Endodermal cell (in vitro differentiated cells): ENCODE data around the gene SPECC1. TPM values are rescaled to one million over a fixed set of nuclear protein-coding genes. Genes with fewer than 3 reads are reported as not detected.

Experiments
- DNase-seq: peaks from one replicate; pipeline ENCODE4 v3.0.0-alpha.2; 2017
- H3K27ac ChIP-seq: 2 replicates; pipeline ENCODE4 v1.5.1; 2013; ENCODE audit warnings: mild to moderate bottlenecking, low read depth, low read length, moderate library complexity
- H3K27me3 ChIP-seq: 2 replicates; pipeline ENCODE4 v1.6.1; 2013; ENCODE audit warnings: mild to moderate bottlenecking, low read length, moderate library complexity; ENCODE audit not compliant: insufficient read depth, control insufficient read depth, poor library complexity, severe bottlenecking
- H3K36me3 ChIP-seq: 2 replicates; pipeline ENCODE4 v1.7.0; 2013; ENCODE audit warnings: mild to moderate bottlenecking, low read length, moderate library complexity; ENCODE audit not compliant: control insufficient read depth, insufficient read depth
- H3K4me1 ChIP-seq: one replicate; pipeline ENCODE4 v1.7.0; 2013; ENCODE audit warnings: low read length; ENCODE audit not compliant: control insufficient read depth, insufficient read depth
- H3K4me3 ChIP-seq: 2 replicates; pipeline ENCODE4 v1.5.1; 2013; ENCODE audit warnings: mild to moderate bottlenecking, low read length, moderate library complexity
- H3K9ac ChIP-seq: 2 replicates; pipeline ENCODE4 v1.6.1; 2013; ENCODE audit warnings: mild to moderate bottlenecking, low read length, moderate library complexity; ENCODE audit not compliant: poor library complexity, severe bottlenecking; ENCODE audit errors: extremely low read depth
- H3K9me3 ChIP-seq: 2 replicates; pipeline ENCODE4 v1.6.1; 2013; ENCODE audit warnings: mild to moderate bottlenecking, low read length, moderate library complexity; ENCODE audit not compliant: control insufficient read depth
- H3K27ac Mint-ChIP-seq: 2 replicates; pipeline ENCODE4 v1.8.0; 2020; ENCODE audit warnings: mixed read lengths
- H3K27me3 Mint-ChIP-seq: 2 replicates; pipeline ENCODE4 v1.8.0; 2021; ENCODE audit warnings: mild to moderate bottlenecking, mixed read lengths; ENCODE audit not compliant: insufficient read depth
- H3K36me3 Mint-ChIP-seq: 2 replicates; pipeline ENCODE4 v1.8.0; 2020; ENCODE audit warnings: low read depth, mixed read lengths
- H3K4me1 Mint-ChIP-seq: 2 replicates; pipeline ENCODE4 v1.8.0; 2020; ENCODE audit warnings: mixed read lengths
- H3K4me3 Mint-ChIP-seq: 2 replicates; pipeline ENCODE4 v1.8.0; 2020; ENCODE audit warnings: mild to moderate bottlenecking, moderate library complexity, mixed read lengths
- H3K9me3 Mint-ChIP-seq: 2 replicates; pipeline ENCODE4 v1.8.0; 2020; ENCODE audit warnings: mild to moderate bottlenecking, mixed read lengths
- CTCF ChIP-seq: fragments of 200-600 bp; sonication (generic); conservative IDR thresholded peaks from 2 replicates; pipeline ENCODE4 v1.5.0; 2021; ENCODE audit warnings: antibody characterized with exemption, mild to moderate bottlenecking
- WGBS, 2 experiments: methylation state at CpG; one replicate each; pipeline versions ENCODE4 v1.1.5 to v1.1.7; 2013; ENCODE audit warnings: missing lambda C conversion rate in 2 of 2, mixed read lengths in 1 of 2; ENCODE audit not compliant: insufficient coverage in 1 of 2, insufficient read length in 1 of 2; 5-methylcytosine and 5-hydroxymethylcytosine counted together
- total RNA-seq, 2 donors: library from RNA; stranded (reverse); fragmentation: NEBNext Ultra II Directional in 1 of 2; extraction: Animal tissue kit (Norgen Biotek cat#: 25700) in 1 of 2; gene quantifications; 2 replicates in 1 of 2; 3 replicates in 1 of 2; pipeline ENCODE4 v1.2.1, GENCODE V29; 2021

SPECC1 gene
- total RNA-seq, 2 donors from 2014 or later, result 48.7 to 60.6 TPM

GRCh38 chr17:20216154-20216815 is 207.1 kb downstream of the SPECC1 start:
- peaks cover 17% of the 10 kb centered on the region for H3K4me1 Mint-ChIP-seq
- Histone ChIP-seq H3K9ac (no peak overlapping the region), H3K4me3 (no peak overlapping the region), H3K27me3 (no peaks in the 10 kb centered on the region), H3K4me1 (no peaks in the 10 kb centered on the region), H3K9me3 (peaks cover 9% of the 10 kb centered on the region), H3K36me3 (peaks cover 8% of the 10 kb centered on the region), H3K27ac (no peak overlapping the region)
- peaks cover 6% of the 10 kb centered on the region for H3K9me3 Mint-ChIP-seq
- peaks cover 10% of the 10 kb centered on the region for H3K36me3 Mint-ChIP-seq
- H3K27ac Mint-ChIP-seq, result peak overlapping the region; percentile 27
- no peak for TF ChIP-seq CTCF
- no peak overlapping the region for H3K4me3 Mint-ChIP-seq
- no peak for DNase-seq
- no peaks in the 10 kb centered on the region for H3K27me3 Mint-ChIP-seq
- 75 to 95% methylated on average over 2 to 6 of the region's 6 CpGs for WGBS, 2 experiments

GRCh38 chr17:20216853-20217252 is 207.7 kb downstream of the SPECC1 start:
- peaks cover 6% of the 10 kb centered on the region for H3K9me3 Mint-ChIP-seq
- no peak overlapping the region for H3K27ac ChIP-seq
- peak overlapping the region; percentile 27 for H3K27ac Mint-ChIP-seq
- H3K4me3 Mint-ChIP-seq, result no peak overlapping the region
- no peak overlapping the region for H3K4me3 ChIP-seq
- no peak for TF ChIP-seq CTCF
- no peaks in the 10 kb centered on the region for H3K27me3 Mint-ChIP-seq
- H3K36me3 Mint-ChIP-seq, result peaks cover 6% of the 10 kb centered on the region
- H3K4me1 ChIP-seq, result no peaks in the 10 kb centered on the region
- 72 to 75% methylated on average over 2 to 3 of the region's 3 CpGs for WGBS, 2 experiments
- H3K9me3 ChIP-seq, result peaks cover 7% of the 10 kb centered on the region
- no peak overlapping the region for H3K9ac ChIP-seq
- no peak for DNase-seq
- peaks cover 6% of the 10 kb centered on the region for H3K36me3 ChIP-seq
- no peaks in the 10 kb centered on the region for H3K27me3 ChIP-seq
- peaks cover 17% of the 10 kb centered on the region for H3K4me1 Mint-ChIP-seq

GRCh38 chr17:20217677-20218076 is 208.5 kb downstream of the SPECC1 start:
- H3K4me3 ChIP-seq, result no peak overlapping the region
- no peak overlapping the region for H3K9ac ChIP-seq
- H3K4me3 Mint-ChIP-seq, result no peak overlapping the region
- no peaks in the 10 kb centered on the region for H3K9me3 Mint-ChIP-seq
- no peaks in the 10 kb centered on the region for H3K36me3 ChIP-seq
- peaks cover 23% of the 10 kb centered on the region for H3K4me1 Mint-ChIP-seq
- no peaks in the 10 kb centered on the region for H3K27me3 ChIP-seq
- TF ChIP-seq CTCF, result no peak
- no peak overlapping the region for H3K27ac ChIP-seq
- H3K27me3 Mint-ChIP-seq, result no peaks in the 10 kb centered on the region
- no peaks in the 10 kb centered on the region for H3K9me3 ChIP-seq
- no peaks in the 10 kb centered on the region for H3K36me3 Mint-ChIP-seq
- DNase-seq, result no peak
- H3K4me1 ChIP-seq, result no peaks in the 10 kb centered on the region
- H3K27ac Mint-ChIP-seq, result no peak overlapping the region
- WGBS, 2 experiments, result 92 to 93% methylated on average over 4 of the region's 4 CpGs
